Adrenal gland (tissue), 5 donors: ENCODE measurements around the gene TMEM141.

Source experiments
- CTCF ChIP-seq, 6 experiments: fragments of 450-650 bp in 4 of 6; fragments of 200-600 bp in 2 of 6; sonication (generic) in 1 of 6; IDR thresholded peaks; 1 replicate in 5 of 6; 2 replicates in 1 of 6; pipeline versions ENCODE4 v1.5.1 to v1.8.0; 2016 to 2021; ENCODE audit warnings: antibody characterized with exemption in 6 of 6, mild to moderate bottlenecking in 2 of 6, moderate library complexity in 1 of 6
- POLR2A ChIP-seq, 2 donors: fragments of 450-650 bp; IDR thresholded peaks; one replicate each; pipeline ENCODE4 v1.6.1; 2017; ENCODE audit warnings: antibody characterized with exemption in 2 of 2, mild to moderate bottlenecking in 2 of 2, moderate library complexity in 1 of 2
- donor health status: DM: no; HTN: no; CAD: no.

GRCh38 chr9:136831720-136832104 lies 40.6 kb downstream of the TMEM141 start:
- TF ChIP-seq POLR2A (IDR thresholded peaks at IDR 0.05), result no peak
- no peak for TF ChIP-seq CTCF (IDR thresholded peaks at IDR 0.05)
